Adrenal gland (tissue), 12 donors: ENCODE measurements around the gene ZNF428. TPM values are rescaled to one million over a fixed set of nuclear protein-coding genes. Genes with fewer than 3 reads are reported as not detected.

Source experiments
- DNase-seq, 7 donors: peaks; one replicate each; pipeline ENCODE4 v3.0.0-alpha.2; 2019 to 2020
- H3K27ac ChIP-seq, 5 donors: fragments of 200-600 bp; sonication (generic) in 4 of 5; 1 replicate in 3 of 5; 2 replicates in 2 of 5; pipeline versions ENCODE4 v1.5.1 to v1.8.0; 2016 to 2020; ENCODE audit warnings: mild to moderate bottlenecking in 1 of 5
- H3K27me3 ChIP-seq: fragments of 200-600 bp; 2 replicates; pipeline ENCODE4 v1.8.0; 2021
- H3K36me3 ChIP-seq, 2 donors: fragments of 200-600 bp; replicated peaks in 1 of 2; 1 replicate in 1 of 2; 2 replicates in 1 of 2; pipeline versions ENCODE4 v1.5.1 to v1.8.0; 2018 to 2022
- H3K4me1 ChIP-seq, 2 donors: fragments of 200-600 bp; replicated peaks in 1 of 2; 1 replicate in 1 of 2; 2 replicates in 1 of 2; pipeline versions ENCODE4 v1.5.1 to v1.8.0; 2018 to 2021
- H3K4me3 ChIP-seq, 4 donors: fragments of 200-600 bp; sonication (generic) in 3 of 4; one replicate each; pipeline ENCODE4 v1.5.1; 2016 to 2018
- H3K9me3 ChIP-seq, 3 donors: fragments of 200-600 bp; sonication (generic) in 1 of 3; replicated peaks in 1 of 3; 1 replicate in 2 of 3; 2 replicates in 1 of 3; pipeline versions ENCODE4 v1.5.1 to v1.8.0; 2016 to 2021
- POLR2A ChIP-seq, 2 donors: fragments of 450-650 bp; IDR thresholded peaks; one replicate each; pipeline ENCODE4 v1.6.1; 2017; ENCODE audit warnings: antibody characterized with exemption in 2 of 2, mild to moderate bottlenecking in 2 of 2, moderate library complexity in 1 of 2
- WGBS, 4 donors: extraction: QIAGEN DNeasy Blood & Tissue Kit in 2 of 4; methylation state at CpG; one replicate each; pipeline versions ENCODE4 v1.1.5 to v1.1.7; 2013 to 2017; 5-methylcytosine and 5-hydroxymethylcytosine counted together
- intact Hi-C, 2 donors: fragments of 100-400 bp; cut with DNase I; formaldehyde crosslinking; loops; one replicate each; pipeline versions ENCODE4 v1.14.1 to v1.15.0; 2022 to 2023
- polyA plus RNA-seq, 3 donors: library from polyadenylated mRNA; stranded (reverse); fragments of 200-250 nt in 2 of 3; fragments of 350-450 nt in 1 of 3; fragmentation: Illumina TruSeq in 1 of 3; extraction: RNeasy Lipid Tissue Mini Kit (QIAGEN cat#74804) in 1 of 3; gene quantifications; one replicate each; pipeline ENCODE4 v1.2.3, GENCODE V29; 2013 to 2014
- total RNA-seq, 9 donors: library from RNA; depleted of rRNA in 4 of 9; stranded (reverse); fragments of >200 nt in 4 of 9; fragments of 120-200 nt in 1 of 9; fragmentation: NEBNext Ultra II Directional in 1 of 9; extraction: Animal tissue kit (Norgen Biotek cat#: 25700) in 1 of 9; gene quantifications; one replicate each; pipeline versions ENCODE4 v1.1.0 to v1.2.4, GENCODE V29; 2013 to 2023
- TF ChIP-seq, protein P1 (sequence below), 6 experiments: fragments of 450-650 bp in 4 of 6; fragments of 200-600 bp in 2 of 6; sonication (generic) in 1 of 6; IDR thresholded peaks; 1 replicate in 5 of 6; 2 replicates in 1 of 6; pipeline versions ENCODE4 v1.5.1 to v1.8.0; 2016 to 2021; ENCODE audit warnings: antibody characterized with exemption in 6 of 6, mild to moderate bottlenecking in 2 of 6, moderate library complexity in 1 of 6
- donor health status: healthy with polysubstance abuse.
- donor health status: Bipolar disorder and iron deficiency.
- donor health status: DM: yes; HTN: yes; CAD: no.
- donor health status: DM: no; HTN: no; CAD: no.
- donor health status: DM: no; HTN: no; CAD: no.
- donor health status: DM: yes; HTN: yes; CAD: no.

The ZNF428 gene
- total and polyA plus RNA-seq, 12 donors = 10.3 to 214 (median 58.8) TPM

DNA sequence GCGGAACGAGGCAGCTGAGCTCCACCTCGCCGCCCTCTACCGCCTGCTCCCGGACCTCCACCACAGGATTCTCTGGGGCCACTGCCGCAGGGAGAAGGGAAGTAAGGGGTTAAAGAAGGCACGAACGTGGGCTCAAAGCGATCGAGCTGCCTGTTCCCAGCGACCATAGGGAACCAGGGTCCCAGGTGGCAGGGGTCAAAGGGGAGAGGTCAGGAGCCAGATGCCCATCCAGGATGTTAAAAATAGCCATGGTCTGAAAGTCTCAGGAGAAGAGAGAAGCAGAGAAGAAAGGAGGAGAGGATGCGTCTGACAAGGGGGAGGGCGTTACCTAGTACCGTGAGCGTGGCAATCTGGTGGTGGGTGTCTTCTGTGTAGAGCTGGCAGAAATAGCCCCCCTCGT, 7.4 kb upstream of the ZNF428 start:
- intact Hi-C loops = no loop called here
- Histone ChIP-seq H3K4me3 (no peak overlapping the region), H3K27ac (no peak overlapping the region), H3K4me1 (no peaks in the 10 kb centered on the region), H3K9me3 (no peaks in the 10 kb centered on the region), H3K27me3 (no peaks in the 10 kb centered on the region), H3K36me3 (no peaks in the 10 kb centered on the region)
- WGBS, 4 donors = 58 to 72% (median 66%) methylated on average over 15 to 17 of the region's 17 CpGs
- DNase-seq = no peak
- TF ChIP-seq POLR2A (IDR thresholded peaks at IDR 0.05) = no peak
- TF ChIP-seq, protein P1, sequence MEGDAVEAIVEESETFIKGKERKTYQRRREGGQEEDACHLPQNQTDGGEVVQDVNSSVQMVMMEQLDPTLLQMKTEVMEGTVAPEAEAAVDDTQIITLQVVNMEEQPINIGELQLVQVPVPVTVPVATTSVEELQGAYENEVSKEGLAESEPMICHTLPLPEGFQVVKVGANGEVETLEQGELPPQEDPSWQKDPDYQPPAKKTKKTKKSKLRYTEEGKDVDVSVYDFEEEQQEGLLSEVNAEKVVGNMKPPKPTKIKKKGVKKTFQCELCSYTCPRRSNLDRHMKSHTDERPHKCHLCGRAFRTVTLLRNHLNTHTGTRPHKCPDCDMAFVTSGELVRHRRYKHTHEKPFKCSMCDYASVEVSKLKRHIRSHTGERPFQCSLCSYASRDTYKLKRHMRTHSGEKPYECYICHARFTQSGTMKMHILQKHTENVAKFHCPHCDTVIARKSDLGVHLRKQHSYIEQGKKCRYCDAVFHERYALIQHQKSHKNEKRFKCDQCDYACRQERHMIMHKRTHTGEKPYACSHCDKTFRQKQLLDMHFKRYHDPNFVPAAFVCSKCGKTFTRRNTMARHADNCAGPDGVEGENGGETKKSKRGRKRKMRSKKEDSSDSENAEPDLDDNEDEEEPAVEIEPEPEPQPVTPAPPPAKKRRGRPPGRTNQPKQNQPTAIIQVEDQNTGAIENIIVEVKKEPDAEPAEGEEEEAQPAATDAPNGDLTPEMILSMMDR (IDR thresholded peaks at IDR 0.05) = no peak

DNA sequence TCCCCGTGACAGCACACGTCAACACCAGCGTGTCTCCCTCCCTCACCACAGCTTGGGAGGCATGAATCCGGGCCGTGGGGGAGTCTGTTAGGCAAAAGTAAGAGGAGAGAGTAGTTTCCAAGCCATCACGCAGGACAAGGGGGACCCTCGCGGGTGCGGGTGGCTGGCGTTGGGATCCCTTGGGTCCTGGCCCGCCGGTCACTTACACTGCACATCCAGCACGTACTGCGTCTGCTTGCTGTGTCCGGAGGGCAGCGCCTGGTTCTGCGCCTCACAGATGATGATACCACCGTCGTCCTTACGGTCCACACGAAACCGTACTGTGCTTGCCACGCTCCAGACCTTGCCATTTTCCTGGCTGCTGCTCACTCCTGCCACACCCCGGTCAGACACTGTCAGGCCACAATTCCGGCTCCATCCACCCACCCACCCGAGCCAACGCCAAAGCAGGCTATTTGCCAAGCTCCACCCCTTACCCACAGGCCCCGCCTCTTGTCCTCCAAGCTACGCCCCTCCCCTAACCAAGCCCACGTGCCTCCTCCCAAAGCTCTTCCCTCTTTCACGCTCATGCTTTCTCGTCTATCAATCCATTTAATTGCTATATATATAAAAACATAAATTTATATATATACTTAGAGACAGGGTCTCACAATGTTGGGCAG, 6.6 kb upstream of the ZNF428 start:
- H3K27me3 ChIP-seq = no peaks in the 10 kb centered on the region
- WGBS, 4 donors = 77 to 80% (median 79%) methylated on average over 27 to 32 of the region's 32 CpGs
- intact Hi-C loops = no loop called here
- H3K4me1 ChIP-seq = no peaks in the 10 kb centered on the region
- TF ChIP-seq, protein P1 (IDR thresholded peaks at IDR 0.05) = no peak
- no peak for TF ChIP-seq POLR2A (IDR thresholded peaks at IDR 0.05)
- DNase-seq = peak in 1 of 7 donors; percentile 34
- no peaks in the 10 kb centered on the region for H3K9me3 ChIP-seq
- no peak overlapping the region for H3K27ac ChIP-seq
- H3K36me3 ChIP-seq = no peaks in the 10 kb centered on the region
- H3K4me3 ChIP-seq = no peak overlapping the region

DNA sequence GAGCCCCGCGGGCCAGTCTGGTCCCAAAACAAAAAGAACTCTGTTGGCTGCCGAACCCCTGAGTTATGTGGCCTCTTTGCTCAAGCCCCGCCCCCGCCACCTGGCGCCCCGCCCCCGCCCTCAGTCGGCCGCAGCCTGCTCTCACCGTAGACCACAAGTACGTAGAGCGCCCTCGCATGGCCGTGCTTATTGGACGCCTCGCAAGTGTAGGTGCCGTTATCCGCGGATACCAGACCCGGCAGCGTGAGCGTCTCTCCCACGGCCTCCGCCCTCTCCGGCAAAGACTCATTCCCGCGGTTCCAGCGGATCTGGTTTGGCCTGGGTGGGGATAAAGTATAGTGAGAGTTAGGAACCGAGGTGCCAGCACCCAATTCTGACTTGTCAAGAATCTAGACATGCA, 5.5 kb upstream of the ZNF428 start:
- peaks cover 0 to 6% of the 10 kb centered on the region in 2 donors for H3K4me1 ChIP-seq
- WGBS, 4 donors = 39 to 47% (median 43%) methylated on average over 15 to 30 of the region's 30 CpGs
- H3K9me3 ChIP-seq = no peaks in the 10 kb centered on the region
- DNase-seq = peak; percentile 45 to 76 (median 51)
- no peak for TF ChIP-seq POLR2A (IDR thresholded peaks at IDR 0.05)
- no peaks in the 10 kb centered on the region for H3K36me3 ChIP-seq
- intact Hi-C loops = no loop called here
- H3K27me3 ChIP-seq = no peaks in the 10 kb centered on the region
- no peak overlapping the region for H3K27ac ChIP-seq
- H3K4me3 ChIP-seq = no peak overlapping the region

DNA sequence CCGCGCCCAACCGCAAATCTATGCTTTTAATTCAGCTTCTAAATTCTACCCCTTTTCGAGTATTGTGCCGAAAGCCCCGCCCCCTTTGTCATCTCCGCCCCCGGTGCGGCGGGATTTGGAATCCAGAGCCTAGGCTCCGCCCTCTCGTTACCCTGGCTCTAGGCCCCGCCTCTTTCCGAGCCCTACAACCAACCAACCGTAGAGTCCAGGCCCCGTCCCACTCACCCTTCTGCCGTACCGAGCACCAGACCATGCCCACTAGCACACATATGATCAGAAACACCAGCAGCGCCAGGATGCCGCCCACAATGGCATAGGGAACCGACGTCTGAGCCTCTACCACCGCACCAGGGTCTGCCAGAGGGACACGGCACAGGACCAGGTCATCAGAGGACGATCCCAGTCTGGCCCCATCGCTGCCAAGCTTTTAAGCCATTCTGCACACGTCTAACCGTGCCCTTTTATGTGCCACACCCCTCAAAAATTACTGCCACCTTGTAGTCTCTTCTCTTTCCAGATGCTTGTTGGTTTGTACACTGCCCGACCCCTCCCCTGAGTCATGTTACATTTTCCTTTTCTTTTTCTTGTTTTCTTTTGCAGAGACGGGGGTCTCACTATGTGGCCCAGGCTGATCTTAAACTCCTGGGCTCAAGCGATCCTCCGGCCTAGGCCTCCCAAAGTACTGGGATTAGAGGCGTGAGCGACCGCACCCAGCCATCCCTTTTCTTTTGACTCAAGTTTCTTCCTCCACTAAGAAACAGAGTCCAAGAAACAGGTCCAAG, 4.7 kb upstream of the ZNF428 start:
- Histone ChIP-seq H3K36me3 (no peaks in the 10 kb centered on the region), H3K27me3 (no peaks in the 10 kb centered on the region), H3K4me3 (no peak overlapping the region), H3K4me1 (peaks cover 0 to 9% of the 10 kb centered on the region in 2 donors), H3K9me3 (no peaks in the 10 kb centered on the region), H3K27ac (no peak overlapping the region)
- no peak for DNase-seq
- intact Hi-C loops = no loop called here
- TF ChIP-seq, protein P1 (IDR thresholded peaks at IDR 0.05) = no peak
- TF ChIP-seq POLR2A (IDR thresholded peaks at IDR 0.05) = no peak
- WGBS, 4 donors = 87 to 93% (median 89%) methylated on average over 35 of the region's 35 CpGs
